Fibroblast of the conjunctiva (primary cell): Measurements from ENCODE around the gene BIRC6.
"Not testable (repeated sequence)": the region's sequence is repeated elsewhere in the genome, so short reads cannot be mapped to it uniquely, and the experiment has no call there.

Experiments used
- DNase-seq: peaks from one replicate; pipeline ENCODE4 v3.0.0-alpha.2; 2010; ENCODE audit warnings: low read depth

The BIRC6 gene

GRCh38 chr2:32356681-32357317 lies at the start of gene BIRC6:
Gene BIRC6, plus strand, starts transcription at chr2:32357023. Its CDS starts 139 bp downstream, at chr2:32357162.
- DNase-seq: peak; percentile 91

GRCh38 chr2:32310577-32310976 lies 46.2 kb upstream of the BIRC6 start:
- no peak for DNase-seq

- no peak for DNase-seq
Observed at GRCh38 chr2:32314886-32315285, 41.9 kb upstream of the BIRC6 start.

- not testable (repeated sequence) for DNase-seq
Observed at GRCh38 chr2:32328679-32329078, 28.1 kb upstream of the BIRC6 start.

GRCh38 chr2:32329180-32329980 lies 27.4 kb upstream of the BIRC6 start:
- not testable (repeated sequence) for DNase-seq

- DNase-seq: no peak
Observed at GRCh38 chr2:32330136-32330535, 26.7 kb upstream of the BIRC6 start.

- DNase-seq: no peak
Observed at GRCh38 chr2:32342801-32343200, 14.0 kb upstream of the BIRC6 start.

- not testable (repeated sequence) for DNase-seq
Observed at GRCh38 chr2:32350797-32351196, 6.0 kb upstream of the BIRC6 start.

GRCh38 chr2:32355976-32356680 lies 695 bp upstream of the BIRC6 start:
- DNase-seq: no peak

GRCh38 chr2:32357318-32358110 lies 691 bp downstream of the BIRC6 start:
- no peak for DNase-seq

GRCh38 chr2:32358111-32358482 lies 1.3 kb downstream of the BIRC6 start:
- no peak for DNase-seq

- no peak for DNase-seq
Observed at GRCh38 chr2:32360416-32360815, 3.6 kb downstream of the BIRC6 start.

GRCh38 chr2:32362997-32363396 lies 6.2 kb downstream of the BIRC6 start:
- not testable (repeated sequence) for DNase-seq

- DNase-seq: no peak
Observed at GRCh38 chr2:32363597-32363996, 6.8 kb downstream of the BIRC6 start.

GRCh38 chr2:32364290-32364689 lies 7.5 kb downstream of the BIRC6 start:
- DNase-seq: not testable (repeated sequence)

GRCh38 chr2:32365679-32366078 lies 8.9 kb downstream of the BIRC6 start:
- not testable (repeated sequence) for DNase-seq

- no peak for DNase-seq
Observed at GRCh38 chr2:32366595-32366994, 9.8 kb downstream of the BIRC6 start.

GRCh38 chr2:32369222-32369621 lies 12.4 kb downstream of the BIRC6 start:
- DNase-seq: no peak

- not testable (repeated sequence) for DNase-seq
Observed at GRCh38 chr2:32370942-32371341, 14.1 kb downstream of the BIRC6 start.

GRCh38 chr2:32372519-32373182 lies 15.8 kb downstream of the BIRC6 start:
- no peak for DNase-seq

GRCh38 chr2:32375228-32375892 lies 18.5 kb downstream of the BIRC6 start:
- DNase-seq: no peak
